Measurements from ENCODE around the gene CAST. TPM values are rescaled to one million over a fixed set of nuclear protein-coding genes. Genes with fewer than 3 reads are reported as not detected.

The CAST gene
- total RNA-seq, 1 donor from 2014 or later: 272 TPM

GRCh38 chr5:96717874-96718273 is 55.7 kb downstream of the CAST start:
- no peak for ATAC-seq
- intact Hi-C loops (cut with DNase I): no loop called here

GRCh38 chr5:96718635-96719077 is 56.5 kb downstream of the CAST start:
- TF ChIP-seq CTCF (IDR thresholded peaks at IDR 0.05): no peak
- Histone ChIP-seq H3K27ac (peak overlapping the region; percentile 44), H3K27me3 (ENCODE audit: low read depth) (no peaks in the 10 kb centered on the region), H3K4me3 (no peak overlapping the region), H3K36me3 (peaks cover 8% of the 10 kb centered on the region), H3K9me3 (no peaks in the 10 kb centered on the region), H3K4me1 (peaks cover 87% of the 10 kb centered on the region)
- DNase-seq (peak; percentile 79), ATAC-seq (peak; percentile 81 to 87)
- intact Hi-C loops (cut with DNase I): no loop called here

More at GRCh38 chr5:96717874-96718273, 55.7 kb downstream of the CAST start:
- H3K4me1 ChIP-seq: peaks cover 95% of the 10 kb centered on the region
- no peak for DNase-seq
- H3K9me3 ChIP-seq: no peaks in the 10 kb centered on the region
- H3K4me3 ChIP-seq: no peak overlapping the region
- no peaks in the 10 kb centered on the region for H3K27me3 ChIP-seq (ENCODE audit: low read depth)
- peak overlapping the region; percentile 44 for H3K27ac ChIP-seq
- peaks cover under 1% of the 10 kb centered on the region for H3K36me3 ChIP-seq
- TF ChIP-seq CTCF (IDR thresholded peaks at IDR 0.05): no peak

GRCh38 chr5:96720408-96720807 is 58.2 kb downstream of the CAST start:
- no peak for DNase-seq
- H3K9me3 ChIP-seq: no peaks in the 10 kb centered on the region
- no peak for TF ChIP-seq CTCF (IDR thresholded peaks at IDR 0.05)
- peaks cover 23% of the 10 kb centered on the region for H3K36me3 ChIP-seq
- peak overlapping the region; percentile 44 for H3K27ac ChIP-seq
- peaks cover 70% of the 10 kb centered on the region for H3K4me1 ChIP-seq
- intact Hi-C loops (cut with DNase I): no loop called here
- no peaks in the 10 kb centered on the region for H3K27me3 ChIP-seq (ENCODE audit: low read depth)
- no peak overlapping the region for H3K4me3 ChIP-seq
- no peak for ATAC-seq

DNA sequence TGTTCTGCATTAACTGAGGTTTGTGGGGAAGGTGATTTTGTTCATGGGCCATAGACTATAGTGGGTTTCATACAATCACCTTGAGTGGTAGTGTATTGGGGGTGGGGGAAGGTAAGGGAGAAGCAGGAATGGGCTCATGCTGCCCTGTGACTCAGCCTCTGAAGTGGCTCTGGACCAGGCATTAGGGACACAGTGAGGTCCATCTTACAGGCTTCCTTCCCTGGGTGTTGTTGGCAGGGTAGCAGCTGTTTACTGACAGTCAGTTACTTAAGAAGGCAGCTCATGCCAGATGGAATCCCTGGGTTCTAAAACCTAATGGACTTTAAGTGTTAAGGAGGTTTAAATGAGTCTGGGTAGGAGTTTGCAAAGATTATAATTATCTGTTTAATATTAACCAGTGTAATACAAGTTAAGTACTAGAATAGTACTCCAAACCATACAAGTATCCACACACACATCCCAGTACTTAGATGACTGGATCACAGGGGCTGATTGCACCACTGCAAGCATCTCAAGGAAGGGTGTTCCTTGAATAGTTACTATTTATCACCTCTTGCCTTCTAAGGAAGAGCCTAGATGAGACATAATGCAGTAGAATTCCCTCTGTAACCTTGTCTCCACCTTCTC is 59.3 kb downstream of the CAST start:
- no peaks in the 10 kb centered on the region for H3K27me3 ChIP-seq (ENCODE audit: low read depth)
- TF ChIP-seq CTCF (IDR thresholded peaks at IDR 0.05): no peak
- ATAC-seq (peak; percentile 79 to 84), DNase-seq (peak; percentile 55)
- intact Hi-C loops (cut with DNase I): no loop called here
- peaks cover 26% of the 10 kb centered on the region for H3K36me3 ChIP-seq
- peaks cover 59% of the 10 kb centered on the region for H3K4me1 ChIP-seq
- H3K9me3 ChIP-seq: no peaks in the 10 kb centered on the region
- peak overlapping the region; percentile 1 for H3K27ac ChIP-seq
- H3K4me3 ChIP-seq: no peak overlapping the region

GRCh38 chr5:96725257-96725656 is 63.1 kb downstream of the CAST start:
- H3K27me3 ChIP-seq (ENCODE audit: low read depth): no peaks in the 10 kb centered on the region
- no peak for DNase-seq
- no peak for ATAC-seq
- no peaks in the 10 kb centered on the region for H3K9me3 ChIP-seq
- no peak overlapping the region for H3K4me3 ChIP-seq
- peaks cover 23% of the 10 kb centered on the region for H3K4me1 ChIP-seq
- no peak for TF ChIP-seq CTCF (IDR thresholded peaks at IDR 0.05)
- intact Hi-C loops (cut with DNase I): no loop called here
- H3K27ac ChIP-seq: no peak overlapping the region
- H3K36me3 ChIP-seq: peaks cover 58% of the 10 kb centered on the region
